ENCODE results near the gene STIM2.

The STIM2 gene

DNA sequence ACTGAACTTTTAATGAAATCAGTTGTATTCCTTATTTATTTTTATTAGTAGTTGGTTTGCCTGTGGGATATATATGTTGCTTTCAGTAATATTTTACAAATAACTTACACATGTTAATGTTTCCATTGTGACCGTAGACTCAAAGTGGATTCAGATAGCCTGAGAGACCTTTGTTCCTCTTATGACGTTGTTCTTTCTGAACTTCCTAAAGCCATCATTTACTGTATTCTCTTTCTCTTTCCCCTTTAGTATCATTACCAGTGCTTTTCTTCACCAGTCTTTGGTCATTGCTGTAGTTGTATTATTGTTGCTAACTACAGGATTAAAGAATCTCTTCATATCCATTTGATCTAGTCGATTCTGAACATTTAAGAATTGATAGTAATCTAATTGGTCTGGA, 4.3 kb downstream of the STIM2 start:
- Histone ChIP-seq H3K27me3 (replicated peaks) (no peaks in the 10 kb centered on the region), H3K27ac (no peak overlapping the region), H3K36me3 (replicated peaks) (no peaks in the 10 kb centered on the region), H3K4me3 (ENCODE audit: low read depth, low read length) (no peak overlapping the region)
- DNase-seq: no peak
- TF ChIP-seq, protein P1, sequence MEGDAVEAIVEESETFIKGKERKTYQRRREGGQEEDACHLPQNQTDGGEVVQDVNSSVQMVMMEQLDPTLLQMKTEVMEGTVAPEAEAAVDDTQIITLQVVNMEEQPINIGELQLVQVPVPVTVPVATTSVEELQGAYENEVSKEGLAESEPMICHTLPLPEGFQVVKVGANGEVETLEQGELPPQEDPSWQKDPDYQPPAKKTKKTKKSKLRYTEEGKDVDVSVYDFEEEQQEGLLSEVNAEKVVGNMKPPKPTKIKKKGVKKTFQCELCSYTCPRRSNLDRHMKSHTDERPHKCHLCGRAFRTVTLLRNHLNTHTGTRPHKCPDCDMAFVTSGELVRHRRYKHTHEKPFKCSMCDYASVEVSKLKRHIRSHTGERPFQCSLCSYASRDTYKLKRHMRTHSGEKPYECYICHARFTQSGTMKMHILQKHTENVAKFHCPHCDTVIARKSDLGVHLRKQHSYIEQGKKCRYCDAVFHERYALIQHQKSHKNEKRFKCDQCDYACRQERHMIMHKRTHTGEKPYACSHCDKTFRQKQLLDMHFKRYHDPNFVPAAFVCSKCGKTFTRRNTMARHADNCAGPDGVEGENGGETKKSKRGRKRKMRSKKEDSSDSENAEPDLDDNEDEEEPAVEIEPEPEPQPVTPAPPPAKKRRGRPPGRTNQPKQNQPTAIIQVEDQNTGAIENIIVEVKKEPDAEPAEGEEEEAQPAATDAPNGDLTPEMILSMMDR (IDR thresholded peaks at IDR 0.05; ENCODE audit: low read depth, low read length, missing control alignments): no peak
- in situ Hi-C loops (cut with HindIII; ENCODE audit: low pct_ligation_motif_present, low sequenced_read_pairs): no loop called here

DNA sequence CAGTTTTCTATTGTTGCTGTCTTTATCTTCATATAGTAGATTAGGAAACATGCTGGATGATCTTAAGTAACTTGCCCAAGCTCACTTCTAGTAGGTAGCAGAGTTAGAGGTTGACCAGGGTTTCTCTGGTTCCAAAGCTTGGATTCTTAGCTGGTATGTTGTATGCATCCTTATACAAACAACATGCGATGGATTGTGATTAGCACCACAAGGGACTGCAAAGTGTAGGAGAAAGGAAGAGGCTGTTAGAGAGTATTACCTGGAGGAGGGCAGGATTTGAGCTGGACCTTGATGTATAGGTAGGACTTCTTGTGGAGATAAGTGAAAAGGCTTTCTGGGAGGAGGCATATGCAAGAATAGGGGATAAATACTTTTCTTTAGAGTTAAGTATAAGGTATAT, 5.6 kb downstream of the STIM2 start:
- Histone ChIP-seq H3K4me3 (ENCODE audit: low read depth, low read length) (no peak overlapping the region), H3K27me3 (replicated peaks) (no peaks in the 10 kb centered on the region), H3K36me3 (replicated peaks) (no peaks in the 10 kb centered on the region), H3K27ac (no peak overlapping the region)
- in situ Hi-C loops (cut with HindIII; ENCODE audit: low pct_ligation_motif_present, low sequenced_read_pairs): no loop called here
- TF ChIP-seq, protein P1 (IDR thresholded peaks at IDR 0.05; ENCODE audit: low read depth, low read length, missing control alignments): no peak
- DNase-seq: no peak

DNA sequence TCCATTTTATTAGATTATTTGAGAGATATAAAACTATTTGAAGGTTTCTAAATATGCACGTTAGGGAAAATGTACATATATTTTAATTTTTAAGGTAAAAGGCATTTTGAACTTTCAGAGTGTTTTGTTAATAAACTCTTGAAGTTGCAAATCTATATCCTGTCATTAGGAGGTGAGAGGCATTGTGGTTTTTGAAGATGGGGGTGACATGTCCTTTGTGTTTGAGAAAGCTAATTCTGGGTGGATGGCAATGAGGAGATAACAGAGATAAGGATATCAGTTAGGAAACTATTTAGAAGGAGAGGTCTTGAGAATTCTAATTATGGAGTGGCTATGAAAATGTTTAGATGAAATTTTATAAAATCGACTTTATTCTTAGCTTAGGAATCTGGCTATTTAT, 6.1 kb downstream of the STIM2 start:
- TF ChIP-seq, protein P1 (IDR thresholded peaks at IDR 0.05; ENCODE audit: low read depth, low read length, missing control alignments): no peak
- DNase-seq: no peak
- in situ Hi-C loops (cut with HindIII; ENCODE audit: low pct_ligation_motif_present, low sequenced_read_pairs): no loop called here
- Histone ChIP-seq H3K4me3 (ENCODE audit: low read depth, low read length) (no peak overlapping the region), H3K27me3 (replicated peaks) (no peaks in the 10 kb centered on the region), H3K27ac (no peak overlapping the region), H3K36me3 (replicated peaks) (no peaks in the 10 kb centered on the region)

DNA sequence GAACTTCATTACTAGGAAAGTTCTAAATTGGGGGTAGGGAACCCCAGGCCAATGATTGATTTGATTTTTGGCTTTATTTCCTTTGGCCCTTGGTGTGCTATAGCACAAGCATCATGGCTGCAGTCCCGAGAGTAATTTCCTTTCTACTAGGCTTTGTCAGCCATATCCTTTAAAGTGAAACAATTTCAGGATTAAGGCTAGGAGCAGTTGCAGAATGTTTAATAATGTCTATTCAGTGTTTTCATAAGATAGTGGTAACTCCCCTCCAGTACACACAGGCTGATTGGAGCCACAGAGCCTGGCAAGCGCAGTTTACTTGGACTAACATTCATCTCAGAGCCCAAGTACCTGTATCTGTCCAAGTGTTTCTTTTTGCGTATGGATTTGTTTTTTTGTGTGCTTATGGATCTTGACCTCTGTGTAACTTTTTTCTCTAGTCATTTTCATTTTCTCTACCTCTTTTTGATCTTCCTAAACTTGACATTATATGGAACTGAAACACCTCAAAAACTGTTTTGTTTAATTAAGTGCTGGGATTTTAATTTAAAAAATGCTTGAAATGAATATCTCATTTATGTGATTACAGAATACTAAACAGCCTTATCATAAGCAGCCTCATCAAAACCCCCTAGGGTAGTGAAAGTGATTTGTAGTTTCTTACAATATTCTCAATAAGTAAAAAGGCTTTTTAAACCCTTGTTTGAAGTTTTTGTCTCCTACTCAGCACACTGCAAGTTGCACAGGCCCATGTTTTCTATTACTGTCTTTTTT, 7.5 kb downstream of the STIM2 start:
- TF ChIP-seq, protein P1 (IDR thresholded peaks at IDR 0.05; ENCODE audit: low read depth, low read length, missing control alignments): no peak
- in situ Hi-C loops (cut with HindIII; ENCODE audit: low pct_ligation_motif_present, low sequenced_read_pairs): no loop called here
- no peaks in the 10 kb centered on the region for H3K36me3 ChIP-seq (replicated peaks)
- no peak for DNase-seq
- H3K27ac ChIP-seq: no peak overlapping the region
- H3K4me3 ChIP-seq (ENCODE audit: low read depth, low read length): no peak overlapping the region
- H3K27me3 ChIP-seq (replicated peaks): no peaks in the 10 kb centered on the region

DNA sequence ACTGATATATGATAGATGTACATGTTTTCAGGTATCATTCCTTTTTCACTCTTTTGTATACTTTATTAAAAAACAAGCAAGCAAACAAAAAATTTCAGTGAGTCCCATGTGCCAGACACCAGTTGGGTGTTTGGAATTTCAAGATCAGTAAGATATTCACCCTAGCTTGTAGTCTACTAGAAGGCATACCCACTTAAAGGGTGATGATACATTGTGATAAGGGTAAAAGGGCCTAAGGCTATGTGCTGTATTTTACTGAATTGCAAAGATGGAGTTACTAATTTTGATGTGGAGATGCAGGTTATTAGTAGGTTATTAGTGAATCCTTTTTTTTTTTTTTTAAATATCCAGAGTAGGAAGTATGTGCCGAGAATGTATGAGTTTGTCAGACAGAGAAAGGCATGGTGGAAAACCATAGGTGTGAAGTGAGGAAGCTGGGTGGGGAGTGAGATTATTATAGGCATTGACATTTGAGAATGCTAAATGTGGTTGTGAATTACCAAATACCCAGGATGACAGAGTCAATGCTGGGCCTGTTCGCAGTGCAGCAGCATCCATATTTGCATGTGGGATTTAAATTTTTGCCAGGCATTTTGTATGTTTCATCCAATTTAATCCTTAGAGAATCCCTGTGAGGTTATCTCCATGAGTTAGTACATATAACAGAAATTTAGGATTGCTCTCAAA, 10.1 kb downstream of the STIM2 start:
- in situ Hi-C loops (cut with HindIII; ENCODE audit: low pct_ligation_motif_present, low sequenced_read_pairs): no loop called here
- Histone ChIP-seq H3K36me3 (replicated peaks) (no peaks in the 10 kb centered on the region), H3K27me3 (replicated peaks) (no peaks in the 10 kb centered on the region), H3K27ac (no peak overlapping the region), H3K4me3 (ENCODE audit: low read depth, low read length) (no peak overlapping the region)
- TF ChIP-seq, protein P1 (IDR thresholded peaks at IDR 0.05; ENCODE audit: low read depth, low read length, missing control alignments): no peak
- DNase-seq: no peak
